GM19035 (cell line): Measurements from ENCODE around the gene SPATA21.
"Not testable (repeated sequence)": the region's sequence is repeated elsewhere in the genome, so short reads cannot be mapped to it uniquely, and the experiment has no call there.

Source experiments
- ATAC-seq: cut with Tn5 transposase; IDR thresholded peaks from one replicate; pipeline ENCODE4 v1.9.1; 2021; ENCODE audit not compliant: unreplicated experiment

The SPATA21 gene, protein sequence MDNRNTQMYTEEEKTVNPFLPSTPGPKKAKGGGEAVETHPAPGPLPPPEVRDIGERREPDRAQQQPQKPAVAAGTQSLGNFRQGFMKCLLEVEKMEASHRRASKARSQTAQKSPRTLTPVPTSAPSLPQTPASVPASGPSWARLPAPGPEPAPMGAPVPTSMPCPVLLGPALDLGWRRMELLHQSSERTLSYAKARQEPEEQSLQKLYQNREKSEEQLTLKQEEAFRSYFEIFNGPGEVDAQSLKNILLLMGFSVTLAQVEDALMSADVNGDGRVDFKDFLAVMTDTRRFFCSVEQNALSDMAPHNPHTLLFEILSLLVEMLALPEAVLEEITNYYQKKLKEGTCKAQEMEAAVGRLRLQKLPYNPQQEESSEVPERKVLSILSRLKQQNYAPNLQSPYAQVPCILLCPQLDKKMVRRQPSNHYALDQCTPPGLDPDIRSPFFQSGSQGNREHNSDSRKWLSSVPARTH

DNA sequence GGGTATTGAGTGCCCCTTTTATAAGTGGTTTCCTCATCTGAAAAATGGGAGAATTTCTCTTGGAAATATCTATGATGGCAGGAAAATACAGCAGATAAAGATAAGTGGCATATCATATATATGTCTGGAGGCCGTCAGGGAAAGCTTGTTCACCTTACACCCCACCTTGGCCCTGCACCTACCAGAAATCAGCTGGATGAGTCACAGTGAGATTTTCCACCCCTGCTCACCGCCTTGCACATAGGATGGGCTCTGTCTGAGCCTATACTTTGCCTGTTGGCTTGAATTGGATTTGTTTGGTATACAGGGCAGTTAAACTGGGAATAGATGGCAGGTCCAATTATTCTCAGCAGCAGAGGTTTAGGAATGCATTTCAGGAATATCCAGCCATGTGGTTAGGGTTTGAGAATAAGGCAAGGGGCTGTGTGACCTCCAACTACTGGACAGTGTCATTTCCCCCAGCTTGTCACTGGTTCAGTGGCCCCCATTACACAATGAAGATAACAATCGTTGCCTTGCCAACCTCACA is at the start of gene SPATA21:
Gene SPATA21 (minus strand): TSS at position 479 of the 529 bp plus-strand sequence. CDS start 6,053 bp downstream, outside the sequence.
- no peak for ATAC-seq

DNA sequence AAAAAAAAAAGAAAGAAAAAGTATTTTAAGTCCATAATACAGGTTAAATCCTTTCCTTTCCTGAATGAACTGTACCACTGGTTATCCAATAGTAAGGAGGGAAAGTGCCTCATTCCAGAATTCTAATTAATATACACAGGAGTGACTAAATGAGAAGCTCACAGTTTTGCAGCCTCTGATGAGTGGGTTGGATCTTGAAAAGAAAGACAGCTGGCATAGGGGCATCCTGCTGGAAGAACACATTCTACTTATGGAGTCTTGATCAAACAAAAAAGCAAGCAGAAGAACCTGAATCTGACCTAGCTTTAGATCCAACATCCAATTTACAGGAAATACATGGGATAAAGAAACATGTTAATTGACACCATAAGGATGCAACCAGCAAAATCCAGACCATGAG is 49.8 kb upstream of the SPATA21 start:
- not testable (repeated sequence) for ATAC-seq

DNA sequence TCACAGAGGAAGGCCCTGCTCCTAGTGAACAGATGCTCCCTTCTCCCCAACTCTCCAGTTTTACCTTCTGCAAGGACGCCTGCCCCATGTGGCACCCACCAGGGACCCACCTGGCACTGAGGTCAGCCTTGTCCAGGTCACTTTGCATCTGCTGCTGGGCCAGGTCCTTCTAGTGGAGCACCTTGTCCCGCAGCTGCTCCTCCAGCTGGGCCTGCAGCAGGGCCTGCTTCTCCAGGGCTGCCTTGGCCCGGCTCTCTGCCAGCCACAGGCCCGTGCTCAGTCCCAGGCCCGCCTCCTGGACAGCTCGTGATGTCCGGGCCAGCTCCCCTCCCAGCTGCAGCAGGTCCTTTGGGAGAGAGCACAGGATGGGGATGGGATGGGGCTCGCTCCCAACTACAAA is 49.1 kb upstream of the SPATA21 start:
- not testable (repeated sequence) for ATAC-seq

- ATAC-seq, result no peak
Observed at GRCh38 chr1:16484931-16485330, 47.7 kb upstream of the SPATA21 start.

DNA sequence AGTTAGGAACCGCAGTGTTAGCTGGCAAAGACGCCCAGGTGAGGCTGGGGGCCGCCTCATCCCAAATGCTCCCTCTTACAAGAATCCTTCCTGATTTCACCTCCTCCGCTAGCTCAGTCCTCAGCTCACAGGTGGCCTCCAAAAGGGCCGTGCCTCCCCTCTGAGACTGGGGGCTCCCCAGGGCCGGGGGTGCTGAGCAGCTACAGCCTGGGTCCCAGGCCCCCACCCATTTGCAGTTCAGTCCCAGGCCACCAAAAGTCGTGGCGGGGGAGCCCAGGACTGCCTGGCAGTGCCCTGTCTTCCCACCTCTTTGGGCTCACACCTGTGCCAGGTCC is 47.2 kb upstream of the SPATA21 start:
- ATAC-seq, result no peak

GRCh38 chr1:16483639-16484500 is 46.6 kb upstream of the SPATA21 start:
- ATAC-seq, result not testable (repeated sequence)

GRCh38 chr1:16483146-16483545 is 45.9 kb upstream of the SPATA21 start:
- not testable (repeated sequence) for ATAC-seq

DNA sequence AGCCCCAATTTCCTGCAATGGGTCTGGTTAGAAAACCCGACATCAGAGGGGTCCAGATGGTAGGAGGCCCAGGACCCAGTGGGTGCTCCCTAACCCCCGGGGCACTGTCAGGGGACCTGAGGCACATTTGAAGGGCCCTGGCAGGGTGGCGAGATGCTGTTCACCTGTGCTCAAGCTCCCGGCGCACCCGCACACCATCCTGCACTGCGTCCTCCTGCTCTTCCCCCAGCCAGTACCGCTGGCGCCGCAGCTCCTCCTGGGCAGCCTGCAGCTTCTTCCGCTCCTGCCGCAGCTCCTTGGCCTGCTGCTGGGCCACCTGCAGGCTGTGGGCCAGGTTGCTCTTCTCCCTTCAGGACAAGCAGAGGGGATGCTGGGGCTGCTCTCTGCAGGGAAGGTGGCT is 40.9 kb upstream of the SPATA21 start:
- ATAC-seq, result no peak

DNA sequence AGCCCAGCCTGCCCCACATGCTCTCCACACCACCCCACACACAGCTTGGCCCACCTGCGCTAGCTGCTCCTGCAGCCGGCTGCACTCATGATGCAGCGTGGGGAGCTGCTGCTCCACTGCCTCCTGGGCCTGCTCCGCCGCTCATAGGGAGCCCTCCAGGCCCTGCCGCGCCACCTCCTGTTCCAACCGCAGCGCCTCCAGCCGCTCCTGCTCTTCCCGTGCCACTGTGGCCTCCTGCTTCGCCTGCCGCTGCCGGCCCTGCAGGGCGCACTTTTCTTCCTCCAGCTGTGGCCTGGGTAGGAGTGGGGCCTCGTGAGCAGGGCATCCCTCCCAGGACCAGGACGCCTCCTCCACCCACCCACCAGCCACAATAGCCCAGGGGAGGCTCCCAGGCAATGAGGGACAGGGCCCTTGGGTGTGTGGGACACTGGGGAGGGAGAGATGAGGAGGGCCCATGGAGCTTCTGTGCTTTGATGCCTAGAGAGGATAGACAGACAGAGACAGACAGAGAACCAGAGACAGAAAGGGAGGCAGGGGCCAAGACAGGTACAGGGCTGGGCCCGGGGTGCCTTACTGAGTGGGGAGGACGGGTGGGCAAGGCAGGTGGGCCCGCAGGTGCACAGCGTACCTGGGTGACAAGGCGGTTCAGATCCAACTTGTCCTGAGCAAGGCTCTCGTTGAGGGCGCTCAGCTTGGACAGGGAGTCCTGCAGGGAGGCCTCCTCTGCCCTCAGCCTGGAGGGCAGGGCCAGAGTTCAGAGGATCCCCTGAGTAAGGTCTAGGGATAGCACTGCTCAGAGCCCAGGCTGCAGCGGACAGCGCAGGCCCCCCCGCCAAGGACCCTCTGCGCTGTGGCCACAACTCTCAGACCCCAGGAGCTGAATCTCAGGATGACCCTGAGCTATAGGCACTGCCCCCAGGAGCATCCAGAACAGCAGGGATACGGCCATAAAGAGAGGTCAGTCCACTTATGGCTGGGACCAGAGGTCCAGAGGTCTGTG is 38.8 kb upstream of the SPATA21 start:
- not testable (repeated sequence) for ATAC-seq

GRCh38 chr1:16474891-16475290 is 37.7 kb upstream of the SPATA21 start:
- not testable (repeated sequence) for ATAC-seq

GRCh38 chr1:16474166-16474800 is 37.1 kb upstream of the SPATA21 start:
- no peak for ATAC-seq

GRCh38 chr1:16468558-16468957 is 31.3 kb upstream of the SPATA21 start:
- ATAC-seq, result no peak

GRCh38 chr1:16464917-16465625 is 27.8 kb upstream of the SPATA21 start:
- ATAC-seq, result no peak

DNA sequence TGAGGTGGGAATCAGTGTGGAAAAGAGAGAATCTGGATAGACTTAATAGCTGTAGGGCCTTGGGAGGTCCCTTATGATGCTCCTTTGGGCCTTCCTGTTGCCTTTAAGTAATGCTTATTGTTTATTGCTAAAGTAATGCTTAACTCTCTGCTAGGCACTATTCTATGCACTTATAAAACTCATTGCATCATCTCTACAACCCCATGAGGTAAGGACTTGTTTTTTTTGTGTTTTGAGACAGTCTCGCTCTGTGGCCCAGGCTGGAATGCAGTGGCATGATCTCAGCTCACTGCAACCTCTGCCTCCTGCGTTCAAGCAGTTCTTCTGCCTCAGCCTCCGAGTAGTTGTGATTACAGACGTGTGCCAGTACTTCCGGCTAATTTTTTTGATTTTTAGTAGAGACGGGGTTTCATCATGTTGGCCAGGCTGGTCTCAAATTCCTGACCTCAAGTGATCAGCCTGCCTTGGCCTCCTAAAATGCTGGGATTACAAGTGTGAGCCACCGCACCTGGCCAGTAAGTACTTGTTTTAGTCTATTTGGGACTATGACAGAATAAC is 25.6 kb upstream of the SPATA21 start:
- no peak for ATAC-seq

GRCh38 chr1:16461681-16462080 is 24.5 kb upstream of the SPATA21 start:
- no peak for ATAC-seq

GRCh38 chr1:16459352-16459925 is 22.2 kb upstream of the SPATA21 start:
- no peak for ATAC-seq

GRCh38 chr1:16458831-16459230 is 21.6 kb upstream of the SPATA21 start:
- no peak for ATAC-seq

DNA sequence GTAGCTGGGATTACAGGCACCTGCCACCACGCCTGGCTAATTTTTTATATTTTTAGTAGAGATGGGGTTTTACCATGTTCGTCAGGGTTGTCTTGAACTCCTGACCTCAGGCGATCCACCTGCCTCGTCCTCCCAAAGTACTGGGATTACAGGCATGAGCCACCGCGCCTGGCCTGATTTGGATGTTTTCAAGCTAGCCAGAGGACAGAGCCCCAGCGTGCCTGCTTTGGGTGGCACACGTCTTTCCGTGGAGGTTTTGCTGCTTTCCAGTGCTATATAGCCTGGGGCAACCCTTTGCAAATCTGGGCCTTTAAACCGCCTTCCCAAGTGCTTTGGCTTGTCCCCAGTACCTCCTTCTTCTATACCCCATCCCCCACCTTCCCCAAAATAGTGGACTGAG is 18.9 kb upstream of the SPATA21 start:
- not testable (repeated sequence) for ATAC-seq

GRCh38 chr1:16454909-16455308 is 17.7 kb upstream of the SPATA21 start:
- not testable (repeated sequence) for ATAC-seq
